GM19438 (cell line): ENCODE results near the gene IGFBP4.

Experiments used
- ATAC-seq: cut with Tn5 transposase; IDR thresholded peaks from one replicate; pipeline ENCODE4 v1.9.1; 2021; ENCODE audit warnings: low read depth; ENCODE audit not compliant: unreplicated experiment

IGFBP4 gene

GRCh38 chr17:40469805-40470675 is 26.8 kb downstream of the IGFBP4 start:
- no peak for ATAC-seq

- ATAC-seq = no peak
These were observed 27.9 kb downstream of the IGFBP4 start for GRCh38 chr17:40470932-40471828.

GRCh38 chr17:40471846-40472732 is 28.8 kb downstream of the IGFBP4 start:
- ATAC-seq = no peak

- ATAC-seq = no peak
These were observed 29.6 kb downstream of the IGFBP4 start for GRCh38 chr17:40472733-40473452.

- ATAC-seq = no peak
These were observed 30.5 kb downstream of the IGFBP4 start for GRCh38 chr17:40473573-40474365.

- no peak for ATAC-seq
These were observed 31.3 kb downstream of the IGFBP4 start for GRCh38 chr17:40474419-40475002.

- no peak for ATAC-seq
These were observed 32.1 kb downstream of the IGFBP4 start for GRCh38 chr17:40475234-40475908.

GRCh38 chr17:40477796-40478195 is 34.5 kb downstream of the IGFBP4 start:
- ATAC-seq = no peak

GRCh38 chr17:40478486-40478885 is 35.2 kb downstream of the IGFBP4 start:
- ATAC-seq = no peak

- ATAC-seq = no peak
These were observed 36.7 kb downstream of the IGFBP4 start for GRCh38 chr17:40479754-40480480.

- no peak for ATAC-seq
These were observed 37.3 kb downstream of the IGFBP4 start for GRCh38 chr17:40480501-40481003.

GRCh38 chr17:40481106-40481505 is 37.9 kb downstream of the IGFBP4 start:
- ATAC-seq = no peak

GRCh38 chr17:40482722-40483121 is 39.5 kb downstream of the IGFBP4 start:
- no peak for ATAC-seq

GRCh38 chr17:40483679-40484078 is 40.4 kb downstream of the IGFBP4 start:
- no peak for ATAC-seq

GRCh38 chr17:40484285-40484972 is 41.2 kb downstream of the IGFBP4 start:
- no peak for ATAC-seq

GRCh38 chr17:40484973-40485530 is 41.8 kb downstream of the IGFBP4 start:
- no peak for ATAC-seq
